ENCODE results near the gene KRTAP3-3. TPM values are rescaled to one million over a fixed set of nuclear protein-coding genes. Genes with fewer than 3 reads are reported as not detected.

KRTAP3-3 gene
- polyA plus RNA-seq, 3 donors = not detected

GRCh38 chr17:40961591-40961990 is 32.4 kb downstream of the KRTAP3-3 start:
- no peak for DNase-seq (ENCODE audit: low read depth in 3 of 3, low spot score in 2 of 3)

- DNase-seq (ENCODE audit: low read depth in 3 of 3, low spot score in 2 of 3) = no peak
Observed at GRCh38 chr17:40960144-40960543, 33.8 kb downstream of the KRTAP3-3 start.

GRCh38 chr17:40958086-40958953 is 35.6 kb downstream of the KRTAP3-3 start:
- no peak for DNase-seq (ENCODE audit: low read depth in 3 of 3, low spot score in 2 of 3)

- no peak for DNase-seq (ENCODE audit: low read depth in 3 of 3, low spot score in 2 of 3)
Observed at GRCh38 chr17:40956401-40957254, 37.3 kb downstream of the KRTAP3-3 start.

- no peak for DNase-seq (ENCODE audit: low read depth in 3 of 3, low spot score in 2 of 3)
Observed at GRCh38 chr17:40953881-40954280, 40.1 kb downstream of the KRTAP3-3 start.

- DNase-seq (ENCODE audit: low read depth in 3 of 3, low spot score in 2 of 3) = no peak
Observed at GRCh38 chr17:40952661-40953060, 41.3 kb downstream of the KRTAP3-3 start.

GRCh38 chr17:40952154-40952553 is 41.8 kb downstream of the KRTAP3-3 start:
- DNase-seq (ENCODE audit: low read depth in 3 of 3, low spot score in 2 of 3) = no peak

- no peak for DNase-seq (ENCODE audit: low read depth in 3 of 3, low spot score in 2 of 3)
Observed at GRCh38 chr17:40951011-40951622, 42.8 kb downstream of the KRTAP3-3 start.

- no peak for DNase-seq (ENCODE audit: low read depth in 3 of 3, low spot score in 2 of 3)
Observed at GRCh38 chr17:40950176-40950575, 43.8 kb downstream of the KRTAP3-3 start.

- DNase-seq (ENCODE audit: low read depth in 3 of 3, low spot score in 2 of 3) = peak in 1 of 3 donors; percentile 29
Observed at GRCh38 chr17:40949418-40949817, 44.5 kb downstream of the KRTAP3-3 start.

- DNase-seq (ENCODE audit: low read depth in 3 of 3, low spot score in 2 of 3) = no peak
Observed at GRCh38 chr17:40947929-40948328, 46.0 kb downstream of the KRTAP3-3 start.

- DNase-seq (ENCODE audit: low read depth in 3 of 3, low spot score in 2 of 3) = no peak
Observed at GRCh38 chr17:40945414-40945813, 48.5 kb downstream of the KRTAP3-3 start.

- no peak for DNase-seq (ENCODE audit: low read depth in 3 of 3, low spot score in 2 of 3)
Observed at GRCh38 chr17:40944531-40944930, 49.4 kb downstream of the KRTAP3-3 start.

Other genes starting within 250 kb of the KRTAP3-3 start
- under 1 TPM in 2 of 3 donors, not detected in 1; 0.07 TPM for gene KRT25, start 238.8 kb downstream of the KRTAP3-3 start, polyA plus RNA-seq (ENCODE audit: insufficient read length in 3 of 3)
- not detected for gene KRT26, start 222.0 kb downstream of the KRTAP3-3 start, polyA plus RNA-seq (ENCODE audit: insufficient read length in 3 of 3)
- gene KRT27, start 211.6 kb downstream of the KRTAP3-3 start, polyA plus RNA-seq (ENCODE audit: insufficient read length in 3 of 3) = not detected
- not detected for gene KRT28, start 194.2 kb downstream of the KRTAP3-3 start, polyA plus RNA-seq (ENCODE audit: insufficient read length in 3 of 3)
- gene KRT10, start 171.6 kb downstream of the KRTAP3-3 start, polyA plus RNA-seq (ENCODE audit: insufficient read length in 3 of 3) = 10 to 100 TPM; 33.0 to 44.7 (median 41.0) TPM
- not detected for gene KRT12, start 126.9 kb downstream of the KRTAP3-3 start, polyA plus RNA-seq (ENCODE audit: insufficient read length in 3 of 3)
- gene KRT20, start 108.9 kb downstream of the KRTAP3-3 start, polyA plus RNA-seq (ENCODE audit: insufficient read length in 3 of 3) = under 1 TPM in 2 of 3 donors, not detected in 1; 0.17 to 0.37 TPM
- gene KRT23, start 56.5 kb downstream of the KRTAP3-3 start, polyA plus RNA-seq (ENCODE audit: insufficient read length in 3 of 3) = 1 to 10 TPM in 2 of 3 donors, under 1 TPM in 1; 0.45 to 2.2 (median 2.0) TPM
- gene KRT39, start 27.2 kb downstream of the KRTAP3-3 start, polyA plus RNA-seq (ENCODE audit: insufficient read length in 3 of 3) = not detected
- not detected for gene KRT40, start 9.8 kb downstream of the KRTAP3-3 start, polyA plus RNA-seq (ENCODE audit: insufficient read length in 3 of 3)
- gene KRTAP3-2, start 5.7 kb upstream of the KRTAP3-3 start, polyA plus RNA-seq (ENCODE audit: insufficient read length in 3 of 3) = not detected
- not detected for gene KRTAP3-1, start 15.0 kb upstream of the KRTAP3-3 start, polyA plus RNA-seq (ENCODE audit: insufficient read length in 3 of 3)
- not detected for gene KRTAP1-5, start 33.0 kb upstream of the KRTAP3-3 start, polyA plus RNA-seq (ENCODE audit: insufficient read length in 3 of 3)
- not detected for gene KRTAP1-4, start 36.0 kb upstream of the KRTAP3-3 start, polyA plus RNA-seq (ENCODE audit: insufficient read length in 3 of 3)
- gene KRTAP1-3, start 40.7 kb upstream of the KRTAP3-3 start, polyA plus RNA-seq (ENCODE audit: insufficient read length in 3 of 3) = not detected
- not detected for gene KRTAP1-1, start 47.3 kb upstream of the KRTAP3-3 start, polyA plus RNA-seq (ENCODE audit: insufficient read length in 3 of 3)
- not detected for gene KRTAP2-1, start 53.2 kb upstream of the KRTAP3-3 start, polyA plus RNA-seq (ENCODE audit: insufficient read length in 3 of 3)
- not detected for gene KRTAP2-2, start 61.1 kb upstream of the KRTAP3-3 start, polyA plus RNA-seq (ENCODE audit: insufficient read length in 3 of 3)
- gene KRTAP2-3, start 66.0 kb upstream of the KRTAP3-3 start, polyA plus RNA-seq (ENCODE audit: insufficient read length in 3 of 3) = not detected
- gene KRTAP2-4, start 71.7 kb upstream of the KRTAP3-3 start, polyA plus RNA-seq (ENCODE audit: insufficient read length in 3 of 3) = not detected
- not detected for gene KRTAP4-7, start 90.0 kb upstream of the KRTAP3-3 start, polyA plus RNA-seq (ENCODE audit: insufficient read length in 3 of 3)
- not detected for gene KRTAP4-8, start 104.0 kb upstream of the KRTAP3-3 start, polyA plus RNA-seq (ENCODE audit: insufficient read length in 3 of 3)
- gene KRTAP4-16, start 108.0 kb upstream of the KRTAP3-3 start, polyA plus RNA-seq (ENCODE audit: insufficient read length in 3 of 3) = not detected
- not detected for gene KRTAP4-9, start 111.2 kb upstream of the KRTAP3-3 start, polyA plus RNA-seq (ENCODE audit: insufficient read length in 3 of 3)
- not detected for gene KRTAP4-11, start 124.2 kb upstream of the KRTAP3-3 start, polyA plus RNA-seq (ENCODE audit: insufficient read length in 3 of 3)
- not detected for gene KRTAP4-12, start 130.0 kb upstream of the KRTAP3-3 start, polyA plus RNA-seq (ENCODE audit: insufficient read length in 3 of 3)
- gene KRTAP4-6, start 146.4 kb upstream of the KRTAP3-3 start, polyA plus RNA-seq (ENCODE audit: insufficient read length in 3 of 3) = not detected
- not detected for gene KRTAP4-5, start 155.7 kb upstream of the KRTAP3-3 start, polyA plus RNA-seq (ENCODE audit: insufficient read length in 3 of 3)
- not detected for gene KRTAP4-4, start 166.6 kb upstream of the KRTAP3-3 start, polyA plus RNA-seq (ENCODE audit: insufficient read length in 3 of 3)
- not detected for gene KRTAP4-3, start 174.1 kb upstream of the KRTAP3-3 start, polyA plus RNA-seq (ENCODE audit: insufficient read length in 3 of 3)
- gene KRTAP4-2, start 184.1 kb upstream of the KRTAP3-3 start, polyA plus RNA-seq (ENCODE audit: insufficient read length in 3 of 3) = not detected
- not detected for gene KRTAP4-1, start 190.7 kb upstream of the KRTAP3-3 start, polyA plus RNA-seq (ENCODE audit: insufficient read length in 3 of 3)
- not detected for gene KRTAP9-1, start 195.7 kb upstream of the KRTAP3-3 start, polyA plus RNA-seq (ENCODE audit: insufficient read length in 3 of 3)
- gene KRTAP9-2, start 232.5 kb upstream of the KRTAP3-3 start, polyA plus RNA-seq (ENCODE audit: insufficient read length in 3 of 3) = not detected
- gene KRTAP9-3, start 238.3 kb upstream of the KRTAP3-3 start, polyA plus RNA-seq (ENCODE audit: insufficient read length in 3 of 3) = not detected
- not detected for gene KRTAP9-8, start 243.8 kb upstream of the KRTAP3-3 start, polyA plus RNA-seq (ENCODE audit: insufficient read length in 3 of 3)